Hepatocyte (in vitro differentiated cells): ENCODE data around the gene TNK2. TPM values are rescaled to one million over a fixed set of nuclear protein-coding genes. Genes with fewer than 3 reads are reported as not detected.

Experiments used
- DNase-seq: peaks from one replicate; pipeline ENCODE4 v3.0.0-alpha.2; 2016; ENCODE audit warnings: low spot score
- H2AFZ ChIP-seq: fragments of 200-600 bp; sonication (generic); 2 replicates; pipeline ENCODE4 v1.6.0; 2016; ENCODE audit warnings: antibody characterized with exemption, mild to moderate bottlenecking
- H3K27ac ChIP-seq: fragments of 200-600 bp; sonication (generic); 2 replicates; pipeline ENCODE4 v1.5.1; 2016; ENCODE audit warnings: mild to moderate bottlenecking
- H3K27me3 ChIP-seq: fragments of 200-600 bp; sonication (generic); 2 replicates; pipeline ENCODE4 v1.6.1; 2016
- H3K36me3 ChIP-seq: fragments of 200-600 bp; sonication (generic); replicated peaks from 2 replicates; pipeline ENCODE4 v1.5.1; 2016; ENCODE audit warnings: low read depth; ENCODE audit not compliant: insufficient read depth
- H3K4me1 ChIP-seq: fragments of 200-600 bp; sonication (generic); 2 replicates; pipeline ENCODE4 v1.5.1; 2016; ENCODE audit warnings: mild to moderate bottlenecking, moderate library complexity; ENCODE audit not compliant: insufficient read depth
- H3K4me2 ChIP-seq: fragments of 200-600 bp; sonication (generic); 2 replicates; pipeline ENCODE4 v1.6.0; 2016
- H3K4me3 ChIP-seq: fragments of 200-600 bp; sonication (generic); 2 replicates; pipeline ENCODE4 v1.5.1; 2016; ENCODE audit warnings: mild to moderate bottlenecking
- H3K79me2 ChIP-seq: fragments of 200-600 bp; sonication (generic); 2 replicates; pipeline ENCODE4 v1.6.0; 2017; ENCODE audit warnings: mild to moderate bottlenecking
- H3K9me2 ChIP-seq: fragments of 200-600 bp; sonication (generic); replicated peaks from 2 replicates; pipeline ENCODE4 v1.6.0; 2017; ENCODE audit warnings: mild to moderate bottlenecking; ENCODE audit not compliant: insufficient read depth
- H3K9me3 ChIP-seq: fragments of 200-600 bp; sonication (generic); 2 replicates; pipeline ENCODE4 v1.5.1; 2016; ENCODE audit warnings: low read depth, mild to moderate bottlenecking
- H4K20me1 ChIP-seq: fragments of 200-600 bp; sonication (generic); 2 replicates; pipeline ENCODE4 v1.6.0; 2016; ENCODE audit warnings: mild to moderate bottlenecking; ENCODE audit not compliant: insufficient read depth, poor library complexity, severe bottlenecking
- EZH2 ChIP-seq: fragments of 200-600 bp; sonication (generic); IDR thresholded peaks from 2 replicates; pipeline ENCODE4 v1.6.1; 2016; ENCODE audit warnings: antibody characterized with exemption, mild to moderate bottlenecking, borderline replicate concordance
- EZH2phosphoT487 ChIP-seq: fragments of 200-600 bp; sonication (generic); IDR thresholded peaks from one replicate; pipeline ENCODE4 v1.6.1; 2018; ENCODE audit warnings: antibody characterized with exemption, mild to moderate bottlenecking, low read depth, moderate library complexity; ENCODE audit not compliant: unreplicated experiment, severe bottlenecking
- WGBS: methylation state at CpG from one replicate; pipeline ENCODE4 v1.1.6; 2016; ENCODE audit warnings: low lambda C conversion rate; ENCODE audit errors: missing lambda C conversion rate; 5-methylcytosine and 5-hydroxymethylcytosine counted together
- polyA plus RNA-seq: library from polyadenylated mRNA; unstranded; fragments of >200 nt; fragmentation: Nextera tagmentation; extraction: Ambion mirVana; gene quantifications from 2 replicates; pipeline ENCODE4 v1.2.1, GENCODE V29; 2016
- total RNA-seq: library from RNA; depleted of rRNA; stranded (reverse); fragments of >200 nt; gene quantifications from 2 replicates; pipeline ENCODE4 v1.2.3, GENCODE V29; 2014
- TF ChIP-seq, protein P1 (sequence below): fragments of 200-600 bp; sonication (generic); IDR thresholded peaks from 2 replicates; pipeline ENCODE4 v1.5.1; 2016; ENCODE audit warnings: antibody characterized with exemption, mild to moderate bottlenecking; ENCODE audit not compliant: poor library complexity

The TNK2 gene
- total and polyA plus RNA-seq, 2 experiments from 2014 or later: 5.9 to 11.6 TPM

DNA sequence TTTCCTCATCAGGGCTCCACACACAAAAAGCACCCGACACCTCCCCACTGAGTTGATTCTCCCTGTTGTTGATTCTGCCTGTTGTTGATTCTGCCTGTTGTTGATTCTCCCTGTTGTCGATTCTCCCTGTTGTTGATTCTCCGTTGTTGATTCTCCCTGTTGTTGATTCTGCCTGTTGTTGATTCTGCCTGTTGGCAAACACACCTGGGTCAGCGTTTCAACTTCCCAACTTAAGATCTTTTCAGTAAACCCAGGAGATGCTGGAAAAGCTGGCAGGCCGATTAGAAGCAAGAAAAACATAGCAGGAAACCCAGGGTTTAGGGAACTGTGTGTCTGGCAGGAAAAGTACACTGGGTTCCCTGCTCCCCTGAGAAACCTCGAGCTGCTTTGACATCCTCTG lies 47.9 kb downstream of the TNK2 start:
- Histone ChIP-seq H3K4me1 (no peaks in the 10 kb centered on the region), H3K79me2 (no peaks in the 10 kb centered on the region), H2AFZ (no peak overlapping the region), H3K27ac (no peak overlapping the region), H4K20me1 (no peaks in the 10 kb centered on the region), H3K4me2 (no peak overlapping the region), H3K9me2 (no peaks in the 10 kb centered on the region), H3K9me3 (no peaks in the 10 kb centered on the region), H3K4me3 (no peak overlapping the region), H3K36me3 (no peaks in the 10 kb centered on the region), H3K27me3 (no peaks in the 10 kb centered on the region)
- no peak for TF ChIP-seq EZH2phosphoT487
- no peak for TF ChIP-seq EZH2
- TF ChIP-seq, protein P1, sequence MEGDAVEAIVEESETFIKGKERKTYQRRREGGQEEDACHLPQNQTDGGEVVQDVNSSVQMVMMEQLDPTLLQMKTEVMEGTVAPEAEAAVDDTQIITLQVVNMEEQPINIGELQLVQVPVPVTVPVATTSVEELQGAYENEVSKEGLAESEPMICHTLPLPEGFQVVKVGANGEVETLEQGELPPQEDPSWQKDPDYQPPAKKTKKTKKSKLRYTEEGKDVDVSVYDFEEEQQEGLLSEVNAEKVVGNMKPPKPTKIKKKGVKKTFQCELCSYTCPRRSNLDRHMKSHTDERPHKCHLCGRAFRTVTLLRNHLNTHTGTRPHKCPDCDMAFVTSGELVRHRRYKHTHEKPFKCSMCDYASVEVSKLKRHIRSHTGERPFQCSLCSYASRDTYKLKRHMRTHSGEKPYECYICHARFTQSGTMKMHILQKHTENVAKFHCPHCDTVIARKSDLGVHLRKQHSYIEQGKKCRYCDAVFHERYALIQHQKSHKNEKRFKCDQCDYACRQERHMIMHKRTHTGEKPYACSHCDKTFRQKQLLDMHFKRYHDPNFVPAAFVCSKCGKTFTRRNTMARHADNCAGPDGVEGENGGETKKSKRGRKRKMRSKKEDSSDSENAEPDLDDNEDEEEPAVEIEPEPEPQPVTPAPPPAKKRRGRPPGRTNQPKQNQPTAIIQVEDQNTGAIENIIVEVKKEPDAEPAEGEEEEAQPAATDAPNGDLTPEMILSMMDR: no peak
- 50% methylated on average over 6 of the region's 6 CpGs for WGBS
- no peak for DNase-seq

DNA sequence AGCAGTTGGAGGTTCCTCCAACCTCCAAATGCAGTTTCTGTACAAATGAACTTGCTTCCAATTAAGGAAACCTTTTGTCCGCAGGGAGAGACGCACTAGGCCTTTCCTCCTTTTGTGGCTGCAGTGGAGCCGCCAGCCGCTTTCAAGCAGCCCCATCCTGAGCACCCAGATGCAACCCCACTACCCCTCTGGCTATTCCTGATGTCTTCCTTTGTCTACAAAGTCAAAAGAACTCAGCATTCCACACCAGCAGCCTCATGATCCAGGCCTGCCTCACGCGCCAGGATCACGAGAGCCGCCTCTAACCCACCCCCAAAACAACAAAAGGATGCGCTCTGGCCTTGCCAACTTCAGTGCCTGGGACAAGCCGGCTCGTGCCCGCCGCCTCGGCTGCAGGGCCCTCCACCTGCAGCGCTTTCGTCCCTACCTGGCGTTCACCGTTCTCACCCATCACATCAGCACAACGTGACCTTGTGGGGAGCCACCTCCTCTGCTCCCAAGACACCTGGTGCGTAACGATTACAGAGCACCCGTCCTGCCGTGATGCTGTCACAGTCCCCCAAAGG lies 48.4 kb downstream of the TNK2 start:
- no peak for DNase-seq
- Histone ChIP-seq H3K36me3 (no peaks in the 10 kb centered on the region), H2AFZ (no peak overlapping the region), H3K4me2 (no peak overlapping the region), H3K79me2 (no peaks in the 10 kb centered on the region), H3K27me3 (no peaks in the 10 kb centered on the region), H3K9me2 (no peaks in the 10 kb centered on the region), H3K9me3 (no peaks in the 10 kb centered on the region), H3K27ac (no peak overlapping the region), H3K4me1 (no peaks in the 10 kb centered on the region), H4K20me1 (no peaks in the 10 kb centered on the region), H3K4me3 (no peak overlapping the region)
- no peak for TF ChIP-seq EZH2
- TF ChIP-seq, protein P1: no peak
- TF ChIP-seq EZH2phosphoT487: no peak
- 88% methylated on average over 23 of the region's 23 CpGs for WGBS

DNA sequence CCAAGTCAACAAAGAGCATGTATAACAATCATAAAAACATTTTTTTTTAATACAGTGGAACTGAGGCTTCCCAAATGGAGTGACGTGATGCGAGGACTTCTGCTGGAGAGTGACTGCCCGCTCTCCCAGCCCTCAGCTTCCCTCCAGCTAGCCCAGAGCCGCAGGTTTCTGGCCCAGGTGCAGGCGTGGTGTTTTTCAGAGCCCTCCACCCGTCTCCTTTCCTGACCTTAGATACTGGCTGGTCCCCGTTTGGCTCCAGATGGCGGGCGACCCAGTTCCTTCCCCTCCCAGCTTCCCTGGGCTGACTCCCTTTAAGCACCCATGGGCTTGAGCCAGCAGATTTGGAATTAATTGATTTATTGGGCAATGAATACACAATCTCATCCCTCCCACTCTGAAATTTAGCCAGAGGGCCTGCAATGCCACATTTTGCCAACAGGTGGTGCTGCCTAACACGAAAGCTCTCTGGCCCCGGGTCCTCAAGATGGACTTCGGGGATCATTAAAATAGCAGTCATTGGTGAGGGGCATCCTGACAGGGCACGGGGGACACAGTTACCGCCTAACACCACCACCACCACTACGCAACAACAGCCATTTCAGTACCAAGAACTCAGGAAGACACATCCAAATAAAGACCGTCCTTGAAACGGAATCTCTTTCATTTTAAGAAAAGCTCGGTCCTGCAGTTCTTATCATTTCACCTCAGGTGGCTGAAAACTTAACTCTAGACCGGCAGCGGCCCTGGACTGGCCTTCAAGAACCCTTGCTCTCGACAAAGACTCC lies 49.1 kb downstream of the TNK2 start:
- WGBS: 35% methylated on average over 21 of the region's 21 CpGs
- Histone ChIP-seq H4K20me1 (no peaks in the 10 kb centered on the region), H2AFZ (no peak overlapping the region), H3K27ac (no peak overlapping the region), H3K79me2 (no peaks in the 10 kb centered on the region), H3K36me3 (no peaks in the 10 kb centered on the region), H3K9me2 (no peaks in the 10 kb centered on the region), H3K4me3 (no peak overlapping the region), H3K4me2 (no peak overlapping the region), H3K27me3 (no peaks in the 10 kb centered on the region), H3K9me3 (no peaks in the 10 kb centered on the region), H3K4me1 (peaks cover 5% of the 10 kb centered on the region)
- TF ChIP-seq EZH2phosphoT487 (no peak), EZH2 (no peak)
- TF ChIP-seq, protein P1: peak; percentile 84
- peak; percentile 75 for DNase-seq
